Activated CD4-positive, alpha-beta T cell treated with anti-CD3 and anti-CD28 coated beads, Interleukin-10, Interleukin-2, amounts not matched to agents 100 ng/mL and 50 ng/mL, durations not matched to agents 16 hours and 8 hours (primary cell): ENCODE results near the gene CALHM3.

ENCODE experiments used
- DNase-seq: peaks from one replicate; pipeline ENCODE4 v3.0.0-alpha.2; 2020

Gene CALHM3

DNA sequence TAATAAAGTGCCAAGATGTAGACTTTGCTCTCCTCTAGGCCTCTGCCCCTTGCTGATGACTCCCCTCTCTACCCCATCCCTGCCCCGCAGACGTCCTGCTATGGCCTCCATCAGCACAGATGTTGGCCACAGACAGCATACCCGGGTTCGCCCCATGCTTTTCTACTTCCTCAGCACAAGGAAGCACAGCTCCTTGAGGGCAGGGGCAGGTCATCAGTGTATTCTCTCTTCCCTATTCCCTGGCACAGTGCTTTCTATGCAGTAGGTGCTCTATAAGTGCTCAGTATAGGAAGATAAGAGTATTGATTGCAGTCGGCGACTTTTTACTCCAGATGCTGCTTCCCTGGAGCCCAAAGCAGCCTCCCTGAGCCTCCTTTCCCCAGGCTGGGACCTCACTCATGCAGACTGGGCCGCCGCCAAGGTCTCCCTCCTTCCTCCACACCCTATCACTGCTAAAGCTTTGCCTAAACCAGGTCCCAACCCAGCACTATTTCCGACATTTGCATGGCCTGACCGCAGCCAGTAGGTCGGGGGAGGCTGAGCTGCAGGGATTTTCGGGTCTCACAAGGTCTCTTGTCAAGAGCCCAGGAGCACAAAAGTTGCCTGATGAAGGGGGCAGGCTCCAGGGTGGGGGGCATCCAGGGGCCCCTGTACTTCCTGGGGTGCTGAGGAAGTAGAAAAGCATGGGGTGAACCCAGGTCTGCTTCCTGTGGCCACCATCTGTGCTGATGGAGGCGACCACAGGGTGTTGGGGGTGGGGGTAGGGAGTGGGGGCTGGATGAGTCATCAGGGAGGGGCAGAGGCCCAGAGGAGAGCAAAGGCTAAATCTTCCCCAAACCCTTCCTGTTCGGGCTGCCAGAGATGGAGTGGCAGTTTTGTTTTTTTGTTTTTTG lies 8.0 kb downstream of the CALHM3 start:
- DNase-seq: peak; percentile 89

DNA sequence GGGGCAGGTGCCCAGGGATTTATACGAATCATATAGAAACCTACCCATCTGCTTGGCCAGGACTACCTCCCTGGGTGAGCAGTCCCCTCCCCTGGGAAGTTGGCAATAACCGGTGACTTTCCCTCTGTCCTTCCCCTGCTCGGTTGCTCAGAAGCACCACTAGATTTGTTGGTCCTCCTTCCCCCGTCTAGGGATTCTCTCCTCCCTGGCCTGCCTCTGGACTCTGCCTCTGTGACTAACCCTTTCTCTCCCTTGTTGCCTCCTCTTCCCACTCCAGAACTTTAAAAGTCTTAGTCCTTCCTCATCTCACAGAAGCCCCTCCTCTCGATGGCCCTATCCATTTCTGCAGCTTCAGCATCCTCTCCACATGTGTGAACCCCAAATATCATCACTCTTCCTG lies 9.8 kb downstream of the CALHM3 start:
- DNase-seq: no peak

DNA sequence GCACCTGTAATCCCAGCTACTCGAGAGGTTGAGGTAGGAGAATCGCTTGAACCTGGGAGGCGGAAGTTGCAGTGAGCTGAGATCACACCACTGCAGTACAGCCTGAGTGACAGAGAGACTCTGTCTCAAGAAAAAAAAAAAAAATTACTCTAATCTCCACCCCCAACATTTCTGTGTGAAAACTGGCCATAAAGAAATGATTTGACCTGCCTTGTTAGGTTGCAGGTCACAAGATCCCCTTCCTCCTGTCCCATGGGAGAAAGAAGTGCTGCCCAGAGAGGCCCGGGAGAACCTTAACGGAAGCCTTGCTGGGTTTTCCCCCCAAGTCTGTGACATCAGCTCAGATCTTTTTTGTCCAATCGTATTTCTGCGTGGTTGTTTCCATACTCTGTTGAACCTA lies 11.6 kb downstream of the CALHM3 start:
- DNase-seq: no peak

DNA sequence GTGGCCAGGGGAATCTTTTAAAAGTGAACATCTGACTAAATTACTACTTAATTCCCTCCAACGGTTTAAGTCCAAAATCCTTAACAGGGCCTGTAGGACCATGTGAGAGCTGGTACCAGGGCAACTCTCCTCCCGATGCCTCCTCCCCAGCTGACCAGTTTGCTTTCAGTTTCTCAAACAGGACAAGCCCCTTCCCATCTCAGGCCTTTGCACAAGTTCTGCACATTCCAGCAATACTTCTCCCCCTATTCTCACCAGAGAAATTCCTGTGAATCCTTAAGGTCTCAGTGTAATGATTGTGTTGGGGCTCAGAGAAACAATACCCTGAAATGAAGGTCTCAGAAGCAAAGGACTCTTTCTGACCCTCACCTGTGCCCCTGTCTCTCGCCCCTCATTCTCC lies 12.3 kb downstream of the CALHM3 start:
- no peak for DNase-seq

DNA sequence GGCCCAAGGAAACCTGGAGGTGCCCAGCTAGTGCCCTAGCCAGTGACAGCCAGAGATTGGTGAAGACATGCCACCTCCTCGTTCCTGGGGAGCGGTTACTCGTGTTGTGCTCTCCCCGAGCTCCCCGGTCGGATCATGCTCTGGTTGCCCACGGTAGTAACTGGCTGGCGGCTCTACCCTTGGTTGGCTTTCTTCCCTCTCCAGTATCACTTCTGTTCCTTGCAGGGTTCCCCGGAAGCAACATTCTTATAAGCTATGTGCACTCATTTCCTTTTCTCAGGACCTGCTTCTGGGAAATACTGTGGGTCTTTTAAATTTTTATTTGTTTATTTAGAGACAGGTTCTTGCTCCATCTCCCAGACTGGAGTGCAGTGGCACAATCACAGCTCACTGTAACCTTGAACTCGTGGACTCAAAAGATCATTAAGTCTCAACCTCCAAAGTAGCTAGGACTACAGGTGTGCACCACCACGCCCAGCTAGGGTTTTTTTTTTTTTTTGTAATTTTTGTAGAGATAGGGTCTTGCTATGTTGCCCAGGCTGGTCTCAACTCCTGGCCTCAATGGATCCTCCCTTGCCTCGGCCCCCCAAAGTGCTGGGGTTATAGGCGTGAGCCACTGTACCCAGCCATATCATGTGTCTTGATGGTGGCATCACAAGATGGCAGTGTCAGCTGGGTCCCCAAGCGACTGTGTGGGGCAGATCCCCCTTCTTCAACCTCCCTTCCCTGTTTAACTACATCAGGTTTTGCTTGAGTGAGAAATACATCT lies 13.4 kb downstream of the CALHM3 start:
- DNase-seq: no peak

DNA sequence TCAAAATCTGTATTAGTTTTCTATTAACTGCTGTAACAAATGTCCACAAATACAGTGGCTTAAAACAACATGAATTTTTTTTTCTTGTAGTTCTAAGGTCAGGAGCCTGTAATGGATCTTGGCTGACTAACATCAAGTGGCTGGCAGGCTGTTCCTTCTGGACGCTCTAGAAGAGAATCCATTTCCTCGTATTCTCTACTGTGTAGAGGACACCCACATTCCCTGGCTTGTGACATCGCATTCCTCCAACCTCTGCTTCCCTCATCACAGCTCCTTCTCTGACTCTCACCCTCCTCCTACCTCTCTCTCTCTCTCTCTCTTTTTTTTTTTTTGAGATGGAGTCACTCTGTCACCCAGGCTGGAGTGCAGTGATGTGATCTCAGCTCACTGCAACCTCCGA lies 15.5 kb downstream of the CALHM3 start:
- DNase-seq: no peak

DNA sequence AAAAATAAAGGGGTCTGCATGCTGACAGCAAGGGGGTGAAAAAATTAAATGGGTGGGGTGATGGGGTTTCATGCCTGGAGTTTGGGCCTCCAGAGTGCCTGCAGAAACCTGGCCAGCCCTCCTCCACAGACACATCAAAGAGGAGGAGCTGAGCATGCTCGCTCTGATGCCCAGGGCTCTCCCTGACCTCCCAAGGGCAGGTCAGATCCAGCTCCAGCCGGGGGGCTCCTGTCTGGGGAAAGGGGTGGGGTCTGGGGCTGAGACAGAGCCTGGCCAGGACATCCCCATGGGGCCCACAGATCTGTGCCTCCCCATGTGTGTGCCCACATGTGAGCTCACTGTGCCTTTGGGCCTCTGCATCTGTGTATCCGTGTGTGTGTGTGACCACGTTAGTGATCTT lies 19.4 kb downstream of the CALHM3 start:
- no peak for DNase-seq

DNA sequence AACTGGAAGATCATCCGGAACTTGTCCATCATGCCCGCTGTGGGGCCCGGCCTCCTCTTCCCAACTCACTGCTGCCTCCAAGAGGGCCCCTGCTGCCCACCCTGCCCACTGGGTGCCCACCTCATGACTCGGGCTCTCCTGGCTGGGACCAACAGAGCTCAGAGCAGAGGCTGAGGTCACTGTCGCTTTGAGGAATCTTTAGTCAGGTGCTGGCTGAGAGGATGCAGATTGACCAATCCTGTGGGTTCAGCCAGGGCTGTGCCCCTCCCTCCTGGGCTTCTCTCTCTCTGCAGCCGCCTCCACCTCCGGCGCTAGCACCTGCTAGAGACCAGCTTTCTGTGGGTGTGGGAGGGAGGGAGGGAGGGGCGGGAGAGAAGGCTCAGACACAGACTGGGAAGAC lies 20.3 kb downstream of the CALHM3 start, which contains the start of gene CALHM1:
Gene CALHM1 (minus strand): TSS at position 181 of the 400 bp plus-strand sequence. CDS start 149 bp downstream, at position 32.
- DNase-seq: no peak

DNA sequence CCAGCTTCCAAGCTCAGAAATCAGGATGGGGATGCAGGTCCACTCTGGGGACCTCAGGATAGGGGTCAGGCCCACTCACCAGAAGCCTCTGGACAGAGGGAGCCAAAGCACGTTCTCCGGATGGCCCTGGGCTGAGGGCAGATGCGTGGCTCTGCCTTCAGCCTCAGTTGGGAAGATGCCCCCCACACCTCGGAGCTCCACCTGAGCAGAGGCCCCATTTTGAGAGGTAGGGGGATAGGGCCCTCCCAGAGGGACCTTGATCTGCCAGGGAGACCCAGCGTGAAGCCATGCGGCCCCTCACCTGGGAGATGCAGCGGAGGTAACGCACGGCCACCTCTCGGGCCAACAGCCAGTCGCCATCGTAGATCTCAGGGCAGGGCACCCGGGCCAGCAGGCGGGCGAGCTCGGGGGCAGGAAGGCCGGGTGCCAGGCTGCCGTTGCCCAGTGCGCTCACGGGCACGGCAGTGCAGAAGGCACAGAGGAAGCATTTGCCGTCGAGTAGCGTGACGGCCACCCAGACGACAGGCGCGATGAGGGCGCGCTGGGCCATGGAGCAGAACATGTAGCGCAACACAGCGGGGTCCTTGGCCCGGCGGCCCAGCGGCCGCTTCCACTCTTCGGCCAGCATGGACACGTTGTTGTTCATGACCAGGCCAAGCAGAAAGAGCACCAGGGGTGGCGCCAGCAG lies 21.0 kb downstream of the CALHM3 start:
- no peak for DNase-seq

DNA sequence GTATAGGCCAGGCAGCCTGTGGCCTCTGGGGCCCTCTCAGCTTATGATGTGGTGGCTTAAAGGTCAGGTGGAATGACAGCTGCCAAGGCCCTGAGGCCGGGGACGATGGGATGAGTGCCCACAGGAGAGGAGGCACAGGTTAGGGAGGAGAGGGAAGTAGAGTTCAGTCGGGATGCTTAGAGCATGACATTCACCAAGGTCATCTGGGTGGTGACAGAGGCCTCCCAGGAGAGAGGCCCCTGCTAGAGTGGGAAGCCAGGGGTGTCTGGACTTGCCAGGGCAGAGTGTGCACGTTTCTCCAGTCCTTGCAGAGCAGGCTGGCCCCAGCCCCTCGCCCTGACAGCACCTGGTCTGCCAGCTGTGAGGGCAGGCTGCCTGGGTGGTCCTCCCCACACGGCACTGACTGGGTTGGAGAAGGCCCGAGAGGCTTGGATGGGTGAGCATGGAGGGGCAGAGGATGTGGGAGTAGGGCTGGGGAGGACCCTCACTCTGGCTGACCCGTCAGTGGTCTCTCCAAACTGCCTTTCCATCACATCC lies 21.8 kb downstream of the CALHM3 start:
- no peak for DNase-seq

DNA sequence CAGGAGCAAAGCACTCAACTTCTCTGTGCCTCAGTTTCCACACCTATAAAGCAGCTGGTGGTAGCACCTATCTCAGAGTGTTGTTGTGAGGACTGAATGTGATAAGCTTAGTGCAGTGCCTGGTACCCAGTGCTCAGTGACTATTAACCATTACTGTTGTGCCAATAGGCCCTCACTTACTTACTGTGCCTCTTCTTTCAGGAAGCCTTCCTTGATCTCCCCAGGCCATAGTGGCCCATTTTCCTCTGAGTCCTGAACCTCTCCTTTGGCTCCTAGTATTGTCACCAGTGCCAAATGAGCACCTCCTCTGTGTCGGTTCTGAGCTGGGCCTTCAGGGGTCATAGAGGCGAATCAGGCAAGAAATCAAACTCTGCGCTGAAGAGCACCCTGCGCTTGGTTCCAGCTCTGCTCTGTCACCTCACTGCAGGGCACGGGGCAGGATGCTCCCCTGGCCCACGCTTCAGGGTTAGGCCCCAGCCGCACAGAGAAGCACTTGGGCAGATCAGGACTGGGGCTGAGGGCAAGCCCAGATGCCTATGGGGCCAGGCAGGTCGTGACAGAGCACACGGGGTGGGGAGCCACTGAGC lies 22.9 kb downstream of the CALHM3 start:
- DNase-seq: no peak

DNA sequence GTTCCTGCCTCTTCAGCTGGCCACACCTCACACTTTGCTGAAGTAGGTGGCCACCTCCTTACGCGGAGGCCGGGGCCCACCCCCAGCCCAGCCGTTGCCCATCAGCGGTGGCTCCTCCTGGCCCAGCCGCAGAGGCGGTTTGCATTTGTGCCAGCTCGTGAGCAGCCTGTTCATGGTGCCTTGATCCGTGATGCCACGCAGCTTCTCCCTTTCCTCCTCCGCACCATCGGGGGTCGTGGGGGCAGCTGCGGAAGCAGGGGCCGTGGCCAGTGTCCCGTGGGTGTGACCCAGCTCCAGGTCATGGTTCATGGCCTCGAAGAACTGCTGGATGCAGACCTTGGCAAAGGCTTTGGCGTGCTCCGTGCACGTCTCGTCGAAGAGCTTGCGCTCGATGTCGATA lies 23.8 kb downstream of the CALHM3 start:
- no peak for DNase-seq

DNA sequence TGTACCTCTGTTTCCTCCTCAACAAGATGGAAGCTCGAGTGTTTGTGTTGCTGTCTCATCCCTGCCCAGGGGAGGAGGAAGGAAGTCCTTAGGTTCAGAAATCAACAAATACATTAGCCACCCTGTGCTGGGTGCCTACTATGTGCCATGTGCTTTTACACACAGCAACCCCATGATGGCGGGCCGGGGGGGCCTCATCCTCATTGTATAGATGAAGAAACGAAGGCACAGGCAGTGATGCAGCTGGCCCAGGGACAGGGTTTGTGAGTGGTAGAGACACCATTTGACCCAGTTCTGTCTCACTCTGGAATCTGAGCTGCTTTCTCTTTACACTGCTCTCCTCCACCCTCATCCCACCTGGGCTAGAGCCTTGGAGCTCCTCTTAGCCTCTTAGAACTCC lies 25.0 kb downstream of the CALHM3 start:
- no peak for DNase-seq

DNA sequence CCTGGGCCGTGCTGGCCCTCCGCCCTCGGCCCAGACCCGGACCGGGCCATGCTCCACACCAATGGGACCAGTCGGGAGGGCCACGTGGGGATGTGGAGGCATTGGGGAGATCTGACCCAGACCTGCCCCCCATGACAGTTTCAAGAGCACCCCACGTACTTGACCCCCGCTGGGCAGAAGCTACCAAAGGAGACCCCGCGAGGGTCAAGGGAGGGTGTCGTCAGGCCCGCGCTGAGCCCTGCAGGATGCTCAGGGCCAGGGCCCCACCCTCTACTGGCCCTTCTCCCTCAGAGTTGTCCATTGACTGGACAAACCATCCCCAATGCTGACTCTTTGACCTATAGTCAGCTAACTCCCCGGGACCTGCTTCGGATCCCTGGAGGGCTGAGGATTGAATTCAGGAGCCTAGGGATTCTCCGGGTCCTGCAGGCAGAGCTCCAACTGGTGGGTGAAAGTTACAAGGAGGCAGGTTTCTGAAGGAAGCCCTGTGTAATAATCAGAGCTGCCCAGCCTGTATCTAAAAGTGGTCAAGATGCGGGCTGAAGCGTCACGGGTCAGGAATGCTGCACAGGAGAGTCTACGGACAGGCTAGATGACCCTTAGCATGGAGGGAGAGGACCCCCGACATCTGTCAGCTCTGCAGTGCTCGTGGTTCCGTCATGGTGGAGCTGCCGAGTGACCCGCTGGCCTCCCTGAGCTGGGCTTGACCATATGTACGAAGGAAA lies 26.4 kb downstream of the CALHM3 start:
- no peak for DNase-seq

DNA sequence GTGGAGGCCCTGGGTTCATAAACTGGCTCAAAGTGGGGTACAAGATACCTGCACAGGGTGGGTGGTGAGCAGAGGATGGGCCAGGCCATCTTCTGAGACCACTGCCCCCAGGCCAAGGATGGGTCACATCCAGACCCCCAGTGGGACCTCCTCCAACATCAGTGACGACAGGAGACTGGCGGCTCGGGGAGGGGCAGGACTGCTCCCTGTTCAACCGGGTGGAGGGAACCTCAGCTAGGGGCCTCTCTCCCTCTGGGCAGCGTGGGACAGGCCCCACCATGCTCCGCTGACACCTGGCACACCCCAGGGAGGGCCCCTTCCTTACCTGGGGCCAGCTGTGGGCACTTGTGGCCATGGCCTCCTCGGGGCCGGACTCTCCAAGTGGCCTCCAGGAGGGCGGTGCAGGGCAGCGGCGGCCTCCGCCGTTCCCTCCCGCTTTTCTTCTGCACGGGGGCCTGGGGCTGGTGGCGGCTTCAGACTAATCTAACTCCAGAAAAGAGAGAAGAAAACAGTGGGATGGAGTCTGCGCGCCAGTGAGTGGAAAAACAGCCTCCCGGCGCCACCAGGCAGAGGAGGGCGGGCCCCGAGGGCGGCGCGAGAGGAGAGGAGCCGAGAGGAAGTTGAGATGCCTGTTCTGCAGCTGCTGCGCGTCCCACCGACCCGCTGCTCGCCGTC lies 27.1 kb downstream of the CALHM3 start, which contains the start of gene CALHM2:
Gene CALHM2 (minus strand): TSS at position 540 of the 675 bp plus-strand sequence. CDS start 2,429 bp downstream, outside the sequence.
- DNase-seq: peak; percentile 58

DNA sequence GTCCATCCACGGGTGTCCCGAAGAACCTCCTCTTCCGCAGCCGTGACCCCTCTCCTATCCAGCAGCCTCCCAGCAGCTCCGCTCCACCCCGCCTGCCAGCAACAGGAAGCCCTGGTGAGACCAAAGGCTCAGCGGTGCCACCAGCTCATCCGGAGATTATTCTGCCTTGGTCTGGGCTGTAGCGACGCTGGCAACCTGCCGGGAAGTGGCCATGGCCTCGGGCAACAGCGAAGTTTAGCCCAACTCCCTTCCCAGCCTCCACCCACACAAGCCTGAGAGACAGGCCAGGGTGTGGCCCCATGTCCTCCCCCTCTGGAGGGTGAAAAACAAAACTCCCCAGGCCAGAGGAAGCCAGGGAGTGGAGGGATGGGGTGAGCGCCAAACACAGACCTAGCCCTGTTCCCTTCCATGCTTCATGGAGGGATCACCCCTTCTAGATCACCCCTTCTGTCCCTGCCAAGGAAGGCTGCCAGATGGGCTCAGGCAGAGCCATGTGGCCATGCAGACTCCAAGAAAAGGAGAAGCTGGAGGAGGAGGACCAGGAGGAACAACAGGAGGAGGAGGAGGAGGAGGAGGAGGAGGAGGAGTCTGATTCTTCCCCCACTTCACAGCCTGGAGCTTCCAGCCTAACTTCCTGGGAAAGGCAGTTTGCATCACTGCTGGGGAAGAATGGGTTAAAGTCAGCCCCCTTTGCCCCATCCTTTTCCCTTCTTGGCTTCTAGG lies 27.8 kb downstream of the CALHM3 start:
- peak; percentile 72 for DNase-seq

DNA sequence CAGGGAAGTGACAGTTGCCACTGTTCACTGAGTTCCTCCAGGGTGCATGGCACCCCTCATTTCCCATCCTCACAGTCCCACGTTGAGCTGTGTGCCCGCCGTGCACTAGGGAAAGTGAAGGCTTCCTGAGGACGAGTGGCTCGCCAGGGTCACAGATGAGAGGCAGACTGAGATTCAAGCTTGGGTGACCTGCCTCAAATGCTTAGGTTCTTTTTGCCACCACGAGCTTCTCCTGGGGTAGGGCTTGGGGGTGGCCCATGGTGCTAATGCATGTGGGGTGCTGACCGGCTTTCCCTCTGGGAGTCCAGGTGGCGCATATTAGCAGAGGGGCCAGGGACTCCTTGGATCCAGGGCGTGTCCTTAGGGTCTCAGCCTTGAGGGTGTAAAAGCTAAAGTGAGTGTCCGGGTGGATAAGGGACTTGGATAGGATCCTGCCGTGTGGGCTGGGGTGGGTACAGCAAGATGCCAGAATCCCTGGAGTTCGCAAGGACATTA lies 28.8 kb downstream of the CALHM3 start:
- no peak for DNase-seq

DNA sequence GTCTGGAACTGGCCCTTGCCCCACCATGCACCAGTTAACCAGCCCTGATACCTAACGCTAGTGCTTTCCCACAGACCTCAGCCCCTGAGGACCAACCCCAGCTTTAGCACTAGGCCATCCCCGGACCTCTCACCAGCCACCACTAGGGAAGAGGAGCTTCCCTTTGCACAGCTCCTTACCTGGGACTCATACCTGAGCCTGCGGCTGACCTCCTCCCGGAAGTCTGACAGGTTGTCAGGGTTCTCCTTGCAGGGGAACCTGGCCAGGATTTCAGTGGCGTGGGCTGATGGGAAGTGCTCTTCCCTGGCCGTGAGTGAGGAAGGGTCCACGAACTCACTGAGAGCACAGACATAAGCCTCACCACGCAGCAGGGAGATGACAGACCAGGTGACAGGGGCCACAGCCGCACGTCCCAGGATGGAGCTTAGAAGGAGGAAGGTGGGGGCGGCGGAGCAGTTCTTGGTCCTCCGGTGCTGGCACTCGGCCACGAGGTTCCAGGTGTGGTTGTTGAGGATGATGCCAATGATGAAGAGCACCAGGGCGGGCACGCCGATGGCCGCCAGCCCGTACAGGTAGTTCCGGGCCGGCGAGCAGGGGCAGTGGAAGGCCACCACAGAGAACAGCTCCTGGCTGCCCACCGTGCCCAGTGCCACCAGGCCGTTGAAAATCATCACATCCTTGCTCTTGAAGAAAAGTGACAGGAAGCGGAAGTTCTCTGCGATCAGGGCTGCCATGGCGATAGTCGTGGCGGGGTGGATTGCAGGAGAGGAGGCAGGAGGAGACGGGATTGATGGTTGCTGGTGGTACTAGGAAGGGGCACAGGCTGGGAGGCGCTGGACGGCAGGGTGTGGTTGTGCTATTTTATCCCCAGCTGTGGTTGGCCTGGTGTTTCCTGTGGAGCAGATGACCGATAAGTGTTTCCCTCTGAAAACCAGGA lies 29.6 kb downstream of the CALHM3 start:
- DNase-seq: no peak

DNA sequence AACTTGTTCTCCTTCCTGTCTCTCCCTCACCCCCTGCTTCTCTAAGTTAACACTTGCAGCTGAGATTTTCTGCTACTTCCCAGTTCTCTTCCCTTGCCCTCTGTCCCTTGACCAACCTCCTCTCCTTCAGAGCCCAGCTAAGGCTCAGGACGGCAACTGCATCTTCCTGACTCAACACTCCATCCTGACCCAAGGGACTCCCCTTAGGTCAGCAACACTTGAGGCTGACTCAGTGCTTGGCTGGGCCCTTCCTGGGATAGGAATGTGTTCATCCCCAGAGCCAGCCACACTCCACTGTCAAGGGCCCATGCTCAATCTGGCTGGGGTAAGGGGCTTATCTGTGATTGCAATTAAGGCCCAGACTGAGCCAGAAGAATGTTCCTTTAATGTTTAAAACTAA lies 30.3 kb downstream of the CALHM3 start:
- no peak for DNase-seq
